Thoracic aorta (tissue), 2 donors: ENCODE measurements around the gene SLC29A2. TPM values are rescaled to one million over a fixed set of nuclear protein-coding genes. Genes with fewer than 3 reads are reported as not detected.

Experiments used
- ATAC-seq: fragments of 150-250 bp; one replicate; pipeline ENCODE4 v1.8.0; 2017; ENCODE audit warnings: low read depth; ENCODE audit not compliant: insufficient number of reproducible peaks, low FRiP score
- DNase-seq: peaks from one replicate; pipeline ENCODE4 v3.0.0-alpha.2; 2020; ENCODE audit warnings: low spot score
- H3K27ac ChIP-seq, 2 donors: fragments of 200-600 bp; sonication (generic); 1 replicate in 1 of 2; 2 replicates in 1 of 2; pipeline ENCODE4 v1.5.1; 2016; ENCODE audit warnings: mild to moderate bottlenecking in 2 of 2, moderate library complexity in 2 of 2
- H3K27me3 ChIP-seq: fragments of 200-600 bp; sonication (generic); replicated peaks from 2 replicates; pipeline ENCODE4 v1.6.0; 2016; ENCODE audit warnings: mild to moderate bottlenecking; ENCODE audit not compliant: insufficient read depth
- H3K36me3 ChIP-seq: fragments of 200-600 bp; sonication (generic); one replicate; pipeline ENCODE4 v1.5.1; 2016
- H3K4me1 ChIP-seq, 2 donors: fragments of 200-600 bp; sonication (generic); 1 replicate in 1 of 2; 2 replicates in 1 of 2; pipeline versions ENCODE4 v1.5.1 to v1.6.0; 2016; ENCODE audit warnings: low read depth in 2 of 2, mild to moderate bottlenecking in 1 of 2; ENCODE audit not compliant: control insufficient read depth in 1 of 2
- H3K4me3 ChIP-seq: fragments of 200-600 bp; sonication (generic); 2 replicates; pipeline ENCODE4 v1.5.1; 2016; ENCODE audit warnings: mild to moderate bottlenecking
- H3K9me3 ChIP-seq: fragments of 200-600 bp; sonication (generic); 2 replicates; pipeline ENCODE4 v1.5.1; 2016
- total RNA-seq, 2 donors: library from RNA; depleted of rRNA; stranded (reverse); fragments of >200 nt; gene quantifications; one replicate each; pipeline versions ENCODE4 v1.1.0 to v1.2.3, GENCODE V29; 2016
- TF ChIP-seq, protein P1 (sequence below): fragments of 200-600 bp; sonication (generic); IDR thresholded peaks from one replicate; pipeline ENCODE4 v1.5.1; 2019; ENCODE audit warnings: antibody characterized with exemption

The SLC29A2 gene
- total RNA-seq, 2 donors from 2014 or later, result 2.5 to 3.0 TPM

DNA sequence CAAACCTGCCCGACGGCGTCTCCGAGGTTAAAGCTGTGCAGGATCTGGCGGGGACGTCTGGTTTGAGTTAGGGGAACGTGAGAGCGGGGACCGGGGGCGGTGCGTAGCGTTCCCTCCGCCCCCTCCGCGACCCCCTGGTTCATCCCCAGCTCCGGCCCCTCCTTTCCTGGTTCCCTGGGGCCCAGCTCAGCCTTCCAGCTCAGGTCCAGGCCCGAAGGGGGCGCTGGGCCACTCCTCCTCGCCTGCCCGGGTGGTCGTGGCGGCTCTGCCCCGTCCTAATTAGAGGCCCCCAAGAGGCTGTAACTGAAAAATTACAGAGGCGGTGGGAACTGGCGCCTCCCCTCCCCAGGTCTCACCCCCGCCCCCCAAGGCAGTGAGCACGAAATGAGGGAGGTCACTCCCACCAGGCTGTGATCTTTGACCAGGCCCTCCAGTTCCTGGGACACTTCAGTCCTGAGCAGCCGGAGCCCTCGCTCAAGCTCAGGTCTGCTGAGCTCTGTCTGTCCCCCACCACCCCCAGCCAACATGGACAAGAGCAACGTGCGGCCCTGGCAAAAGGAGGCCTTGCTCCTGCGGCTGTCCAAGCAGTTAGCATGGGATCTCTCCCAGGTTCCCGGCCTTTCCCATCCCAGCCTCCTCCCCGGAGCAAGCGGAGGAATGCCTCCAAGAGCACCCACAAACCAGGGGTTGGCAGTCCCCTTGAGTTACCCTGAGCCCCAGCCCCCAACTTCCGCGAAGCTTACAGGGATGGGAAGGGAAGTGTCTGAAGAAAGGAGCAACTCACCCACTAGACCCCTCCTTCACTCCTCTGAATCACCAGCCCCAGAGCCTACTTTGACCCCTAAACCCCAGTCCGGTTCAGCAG, 58.0 kb downstream of the SLC29A2 start:
- no peaks in the 10 kb centered on the region for H3K36me3 ChIP-seq
- peaks cover 11 to 38% of the 10 kb centered on the region in 2 donors for H3K4me1 ChIP-seq
- peak overlapping the region; percentile 11 to 79 for H3K27ac ChIP-seq
- TF ChIP-seq, protein P1, sequence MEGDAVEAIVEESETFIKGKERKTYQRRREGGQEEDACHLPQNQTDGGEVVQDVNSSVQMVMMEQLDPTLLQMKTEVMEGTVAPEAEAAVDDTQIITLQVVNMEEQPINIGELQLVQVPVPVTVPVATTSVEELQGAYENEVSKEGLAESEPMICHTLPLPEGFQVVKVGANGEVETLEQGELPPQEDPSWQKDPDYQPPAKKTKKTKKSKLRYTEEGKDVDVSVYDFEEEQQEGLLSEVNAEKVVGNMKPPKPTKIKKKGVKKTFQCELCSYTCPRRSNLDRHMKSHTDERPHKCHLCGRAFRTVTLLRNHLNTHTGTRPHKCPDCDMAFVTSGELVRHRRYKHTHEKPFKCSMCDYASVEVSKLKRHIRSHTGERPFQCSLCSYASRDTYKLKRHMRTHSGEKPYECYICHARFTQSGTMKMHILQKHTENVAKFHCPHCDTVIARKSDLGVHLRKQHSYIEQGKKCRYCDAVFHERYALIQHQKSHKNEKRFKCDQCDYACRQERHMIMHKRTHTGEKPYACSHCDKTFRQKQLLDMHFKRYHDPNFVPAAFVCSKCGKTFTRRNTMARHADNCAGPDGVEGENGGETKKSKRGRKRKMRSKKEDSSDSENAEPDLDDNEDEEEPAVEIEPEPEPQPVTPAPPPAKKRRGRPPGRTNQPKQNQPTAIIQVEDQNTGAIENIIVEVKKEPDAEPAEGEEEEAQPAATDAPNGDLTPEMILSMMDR, result no peak
- no peaks in the 10 kb centered on the region for H3K9me3 ChIP-seq
- H3K4me3 ChIP-seq, result peak overlapping the region; percentile 78
- H3K27me3 ChIP-seq, result peaks cover 5% of the 10 kb centered on the region
- ATAC-seq (no peak), DNase-seq (no peak)

DNA sequence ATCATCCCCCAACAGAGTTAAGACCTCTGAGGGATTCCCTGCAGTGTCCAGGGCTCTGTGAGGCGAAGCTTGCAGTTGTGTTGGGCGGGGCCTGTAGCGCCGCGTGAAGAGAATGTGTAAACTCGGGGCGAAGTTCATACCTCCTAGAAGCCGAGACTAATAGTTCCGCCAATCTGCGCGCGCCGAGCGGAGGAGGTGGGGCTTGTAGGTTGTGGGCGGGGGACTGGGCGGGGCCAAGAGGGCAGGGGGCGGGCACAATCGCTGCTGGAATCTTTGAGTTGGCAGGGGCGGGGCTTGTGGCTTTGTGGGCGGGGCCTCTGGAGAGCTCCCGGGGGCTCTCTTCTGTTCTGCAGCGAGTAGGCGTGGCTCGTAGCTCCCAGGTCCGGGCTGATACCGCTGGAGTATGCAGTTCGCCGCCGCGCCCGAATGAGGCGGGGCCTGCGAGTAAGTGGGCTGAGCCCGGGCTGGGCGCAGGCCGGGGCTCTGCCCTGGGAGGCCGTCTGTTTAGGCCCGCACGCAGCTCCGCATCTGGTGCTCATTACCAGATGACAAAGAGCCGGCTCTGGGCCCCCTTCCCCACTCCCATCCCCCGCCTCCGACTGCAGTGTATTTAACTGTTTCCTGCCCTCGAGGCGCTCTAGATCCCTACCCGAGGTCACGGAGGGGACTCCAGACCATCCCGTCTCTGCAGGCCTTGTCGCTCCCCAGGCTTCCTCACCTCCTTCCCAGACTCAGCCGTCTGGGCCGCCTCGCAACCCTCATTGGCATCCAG, 58.8 kb downstream of the SLC29A2 start:
- H3K36me3 ChIP-seq, result no peaks in the 10 kb centered on the region
- peak; percentile 72 for ATAC-seq
- H3K27ac ChIP-seq, result peak overlapping the region; percentile 77 to 79
- H3K4me3 ChIP-seq, result peak overlapping the region; percentile 78
- peaks cover 5% of the 10 kb centered on the region for H3K27me3 ChIP-seq
- peaks cover 10 to 32% of the 10 kb centered on the region in 2 donors for H3K4me1 ChIP-seq
- TF ChIP-seq, protein P1, result no peak
- DNase-seq, result peak; percentile 94
- no peaks in the 10 kb centered on the region for H3K9me3 ChIP-seq

Other genes with a start within 250 kb of the SLC29A2 start
- gene KLC2, start 114.1 kb downstream of the SLC29A2 start, total RNA-seq, result 10 to 100 TPM; 48.6 to 55.9 TPM
- 10 to 100 TPM; 57.2 to 96.0 TPM for gene RAB1B, start 103.1 kb downstream of the SLC29A2 start, total RNA-seq
- gene CNIH2, start 93.6 kb downstream of the SLC29A2 start, total RNA-seq, result not detected
- gene YIF1A, start 82.6 kb downstream of the SLC29A2 start, total RNA-seq, result 100 to 1,000 TPM in 1 of 2 donors, 10 to 100 TPM in 1; 65.4 to 155 TPM
- under 1 TPM in 1 of 2 donors, not detected in 1; 0.27 TPM for gene TMEM151A, start 79.9 kb downstream of the SLC29A2 start, total RNA-seq
- gene CD248, start 54.7 kb downstream of the SLC29A2 start, total RNA-seq, result 10 to 100 TPM; 22.9 to 32.4 TPM
- gene RIN1, start 35.3 kb downstream of the SLC29A2 start, total RNA-seq, result 1 to 10 TPM; 7.7 to 7.8 TPM
- gene BRMS1, start 26.7 kb downstream of the SLC29A2 start, total RNA-seq, result 10 to 100 TPM; 35.0 to 48.1 TPM
- gene B4GAT1, start 24.1 kb downstream of the SLC29A2 start, total RNA-seq, result 10 to 100 TPM; 15.7 to 34.1 TPM
- 1 to 10 TPM; 4.2 to 6.6 TPM for gene NPAS4, start 49.3 kb upstream of the SLC29A2 start, total RNA-seq
- 10 to 100 TPM; 16.7 to 28.0 TPM for gene MRPL11, start 67.1 kb upstream of the SLC29A2 start, total RNA-seq
- 10 to 100 TPM; 29.1 to 47.1 TPM for gene PELI3, start 95.1 kb upstream of the SLC29A2 start, total RNA-seq
- gene DPP3, start 108.7 kb upstream of the SLC29A2 start, total RNA-seq, result 10 to 100 TPM; 20.2 to 22.2 TPM
- gene BBS1, start 138.9 kb upstream of the SLC29A2 start, total RNA-seq, result 100 to 1,000 TPM in 1 of 2 donors, 10 to 100 TPM in 1; 90.3 to 114 TPM
- 10 to 100 TPM; 10.2 to 15.7 TPM for gene ZDHHC24, start 174.3 kb upstream of the SLC29A2 start, total RNA-seq
- gene ACTN3, start 175.1 kb upstream of the SLC29A2 start, total RNA-seq, result not detected
- 100 to 1,000 TPM; 122 to 195 TPM for gene CTSF, start 196.8 kb upstream of the SLC29A2 start, total RNA-seq
- under 1 TPM in 1 of 2 donors, not detected in 1; 0.68 TPM for gene CCDC87, start 221.3 kb upstream of the SLC29A2 start, total RNA-seq
- 10 to 100 TPM; 19.9 to 20.8 TPM for gene CCS, start 221.4 kb upstream of the SLC29A2 start, total RNA-seq
- gene RBM14, start 244.9 kb upstream of the SLC29A2 start, total RNA-seq, result 10 to 100 TPM; 72.7 to 99.8 TPM